COR-L47 (cell line): ENCODE results near the gene GPN3.
A peak's percentile ranks its signal among the peaks of the same experiment; 100 is the strongest.
"Not testable (repeated sequence)": the region's sequence is repeated elsewhere in the genome, so short reads cannot be mapped to it uniquely, and the experiment has no call there.

Source experiments
- DNase-seq: peaks from one replicate; lab custom pipeline; 2025; lab: John Stamatoyannopoulos, UW

The GPN3 gene

DNA sequence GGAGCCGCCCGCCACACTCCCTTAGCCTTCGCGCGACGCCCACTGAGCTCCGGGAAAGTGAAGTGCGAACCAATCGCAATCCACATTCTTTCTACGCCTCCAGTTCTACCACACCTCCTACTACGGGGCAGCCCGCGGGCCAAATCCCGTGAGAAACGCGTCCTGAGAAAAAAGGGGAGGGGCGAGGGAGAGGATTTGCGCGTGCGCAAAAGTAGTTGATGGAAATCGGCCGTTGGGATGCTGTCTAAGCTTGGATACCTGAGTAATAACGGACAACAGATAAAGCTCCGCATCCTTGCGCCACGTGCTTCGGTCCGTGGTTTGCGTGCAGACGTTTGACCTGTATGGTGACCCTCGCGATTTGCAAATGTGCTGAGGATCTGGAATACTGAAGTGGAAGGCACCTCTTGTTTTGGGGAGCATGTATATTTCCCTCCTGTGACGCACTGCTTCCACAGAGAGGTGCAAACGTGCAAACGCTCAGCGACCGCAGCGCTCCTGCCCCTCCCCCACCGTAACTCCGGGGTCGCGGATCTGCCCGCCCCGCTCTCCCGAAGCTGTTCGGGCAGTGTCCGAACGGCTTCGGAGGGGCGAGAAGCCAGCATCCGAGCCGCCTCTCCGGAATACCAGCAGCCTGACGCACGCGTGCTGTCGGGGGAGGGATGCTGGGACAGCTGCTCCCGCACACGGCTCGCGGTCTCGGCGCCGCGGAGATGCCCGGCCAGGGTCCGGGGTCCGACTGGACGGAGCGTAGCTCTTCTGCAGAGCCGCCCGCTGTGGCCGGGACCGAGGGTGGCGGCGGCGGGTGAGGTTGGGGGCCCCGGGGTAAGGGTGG is at the start of gene GPN3, which contains the start of gene FAM216A:
TSS of gene GPN3 (minus strand) at position 44 of the 835 bp plus-strand sequence. CDS start 54 bp downstream, outside the sequence.
TSS of gene FAM216A (plus strand) at position 632 of the 835 bp plus-strand sequence. CDS start at position 663, 31 bp downstream.
- DNase-seq, result peak; percentile 98

DNA sequence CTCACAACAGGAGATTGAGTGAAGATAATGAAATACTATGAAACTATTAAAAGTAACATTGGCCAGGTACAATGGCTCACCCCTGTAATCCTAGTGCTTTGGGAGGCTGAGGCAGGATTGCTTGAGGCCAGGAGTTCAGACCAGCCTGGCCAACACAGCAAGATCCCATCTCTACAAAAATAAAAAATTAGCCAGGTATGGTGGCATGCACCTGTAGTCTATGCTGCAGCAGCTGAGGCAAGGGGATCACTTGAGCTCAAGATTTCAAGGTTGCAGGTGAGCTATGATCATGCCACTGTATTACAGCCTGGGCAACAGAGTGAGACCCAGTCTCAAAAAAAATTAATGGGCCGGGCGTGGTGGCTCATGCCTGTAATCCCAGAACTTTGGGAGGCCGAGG is 48.9 kb upstream of the GPN3 start:
- no peak for DNase-seq

DNA sequence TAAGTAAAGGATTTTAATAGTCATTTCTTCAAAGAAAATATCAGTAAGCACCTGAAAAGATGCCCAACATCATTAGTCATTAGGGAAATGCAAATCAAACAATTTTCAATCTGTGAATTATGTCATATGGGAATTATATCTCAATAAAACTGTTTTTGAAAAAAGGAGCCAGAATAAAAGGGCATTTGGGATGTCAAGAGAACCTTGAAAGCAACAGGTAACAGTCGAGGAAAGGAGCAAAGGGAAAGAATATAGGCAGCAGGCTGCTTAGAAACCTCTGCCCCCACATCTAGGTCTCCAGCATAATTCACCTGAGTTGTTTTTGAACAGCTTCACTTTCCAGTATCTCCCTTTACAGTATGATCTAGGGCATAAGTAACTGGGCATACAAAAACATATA is 46.3 kb upstream of the GPN3 start:
- no peak for DNase-seq

DNA sequence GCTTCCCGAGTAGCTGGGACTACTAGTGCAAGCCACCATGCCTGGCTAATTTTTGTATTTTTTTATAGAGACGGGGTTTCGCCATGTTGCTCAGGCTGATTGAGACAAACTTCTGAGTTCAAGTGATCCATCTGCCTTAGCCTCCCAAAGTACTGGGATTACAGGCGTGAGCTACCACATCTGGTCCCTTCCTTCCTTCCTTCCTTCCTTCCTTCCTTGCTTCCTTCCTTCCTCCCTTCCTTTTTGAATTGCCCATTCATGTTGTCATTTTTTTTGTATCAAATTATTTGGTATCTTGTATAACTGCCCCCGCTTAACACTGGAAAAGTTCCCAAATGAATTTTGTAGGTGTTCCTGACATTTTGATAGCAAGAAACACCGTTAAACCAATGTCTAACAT is 45.8 kb upstream of the GPN3 start:
- DNase-seq, result no peak

DNA sequence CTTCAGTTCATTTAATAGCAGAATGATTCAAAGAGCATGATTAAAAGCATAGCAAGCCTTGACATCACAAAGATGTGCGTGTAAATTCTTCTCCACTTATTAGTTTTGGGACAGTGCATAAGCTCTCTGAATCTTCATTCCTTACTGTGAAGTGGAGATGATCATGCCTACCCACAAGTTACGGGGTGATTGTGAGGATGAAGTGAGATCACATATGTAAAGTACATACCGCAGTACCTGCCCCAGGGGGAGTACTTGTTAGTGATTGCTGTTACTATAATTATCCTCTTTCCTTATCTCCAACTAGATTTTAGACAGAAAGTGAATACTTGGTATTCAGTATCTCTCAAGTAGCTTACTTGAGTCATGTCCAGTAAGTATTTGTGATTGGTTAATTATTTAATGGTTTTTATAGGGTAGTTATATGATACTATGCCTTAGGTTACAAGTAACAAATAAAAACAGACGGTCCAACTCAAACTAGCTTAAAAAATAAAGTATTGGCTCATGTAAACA is 40.1 kb upstream of the GPN3 start:
- no peak for DNase-seq

DNA sequence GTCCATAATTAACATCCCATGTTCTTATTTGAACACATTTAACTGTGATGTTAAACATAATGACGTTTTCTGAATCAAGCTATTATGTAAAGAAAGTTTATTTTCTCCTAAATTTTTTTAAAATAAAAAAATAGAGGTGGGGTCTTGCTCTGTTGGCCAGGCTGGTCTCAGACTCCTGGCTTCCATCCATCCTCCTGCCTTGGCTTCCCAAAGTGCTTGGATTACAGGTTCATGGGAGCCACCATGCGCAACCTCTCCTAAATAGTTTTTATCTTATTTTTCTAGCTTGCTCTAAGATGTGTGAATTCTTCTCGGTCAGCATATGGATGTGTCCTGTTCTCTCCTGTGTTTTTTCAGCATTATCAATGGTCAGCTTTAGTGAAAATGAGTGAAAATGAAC is 37.3 kb upstream of the GPN3 start:
- no peak for DNase-seq

DNA sequence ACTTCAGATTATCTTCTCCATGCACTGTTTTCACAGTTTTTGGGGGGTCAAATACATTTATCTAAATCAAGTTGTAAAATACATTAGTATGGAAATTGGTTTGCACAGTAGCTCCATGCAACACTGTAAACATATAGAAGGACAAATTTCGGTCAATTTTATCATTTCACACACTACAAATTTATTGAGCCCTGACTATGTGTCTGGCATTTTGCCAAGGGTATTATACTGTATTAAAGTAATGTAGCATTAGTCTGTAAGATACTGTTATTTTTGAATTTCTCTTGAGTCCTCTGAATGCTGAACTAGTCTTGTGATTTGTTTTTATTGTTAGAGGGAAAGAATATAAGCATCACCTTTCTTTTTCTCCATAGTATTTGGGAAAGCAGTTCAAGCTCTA is 35.4 kb upstream of the GPN3 start:
- no peak for DNase-seq

DNA sequence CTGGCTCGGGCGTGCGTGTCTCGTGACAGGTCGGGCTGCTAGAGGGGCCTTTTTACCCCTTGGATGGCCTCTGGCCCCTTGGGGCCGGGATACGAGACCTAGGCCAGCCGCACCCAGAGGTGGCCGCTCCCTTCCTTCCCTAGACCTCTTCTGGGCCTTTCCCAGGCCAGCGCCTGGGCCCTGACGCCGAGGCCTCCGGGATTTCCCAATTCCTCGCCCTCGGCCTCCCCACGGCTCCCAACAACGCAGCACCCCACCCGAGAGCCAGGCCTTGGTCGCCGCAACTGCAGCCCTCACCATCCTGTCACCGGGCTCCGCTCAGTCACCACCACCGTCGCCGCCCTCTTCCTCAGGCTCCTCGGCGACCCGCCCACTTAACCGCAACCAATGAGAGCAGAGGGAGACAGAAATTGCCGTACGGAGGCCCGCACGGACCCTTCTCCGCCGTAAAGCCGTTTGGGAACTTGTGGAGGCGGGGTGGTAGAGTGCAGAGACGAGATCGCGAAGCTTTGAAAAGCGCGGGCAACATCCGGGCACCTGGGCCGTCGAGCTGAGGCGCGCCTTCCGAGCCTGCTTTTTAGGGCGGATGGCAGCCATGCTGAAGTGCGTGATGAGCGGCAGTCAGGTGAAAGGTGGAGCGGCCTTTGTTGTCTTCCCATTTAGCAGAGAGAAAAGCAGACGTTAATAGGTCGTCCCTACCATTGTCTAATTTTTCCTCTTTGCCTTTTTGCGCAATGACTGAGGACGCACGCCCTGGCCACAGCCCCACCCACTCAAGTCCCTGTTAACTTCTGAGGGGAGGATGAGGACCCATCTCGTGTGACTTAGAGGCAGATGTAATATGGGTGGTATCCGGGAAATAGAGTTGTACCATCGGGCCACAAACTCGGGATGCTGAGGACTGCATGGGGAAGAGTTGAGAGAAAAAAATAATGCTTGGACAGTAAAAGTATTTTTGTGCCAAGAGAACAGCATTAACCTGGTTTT is 34.0 kb upstream of the GPN3 start, which contains the start of the genes RAD9B and VPS29:
TSS of gene RAD9B (plus strand) at position 580 of the 987 bp plus-strand sequence. CDS start at position 587, 7 bp downstream.
TSS of gene VPS29 (minus strand) at position 360 of the 987 bp plus-strand sequence. CDS start at position 300, 60 bp downstream.
- DNase-seq, result peak; percentile 98

DNA sequence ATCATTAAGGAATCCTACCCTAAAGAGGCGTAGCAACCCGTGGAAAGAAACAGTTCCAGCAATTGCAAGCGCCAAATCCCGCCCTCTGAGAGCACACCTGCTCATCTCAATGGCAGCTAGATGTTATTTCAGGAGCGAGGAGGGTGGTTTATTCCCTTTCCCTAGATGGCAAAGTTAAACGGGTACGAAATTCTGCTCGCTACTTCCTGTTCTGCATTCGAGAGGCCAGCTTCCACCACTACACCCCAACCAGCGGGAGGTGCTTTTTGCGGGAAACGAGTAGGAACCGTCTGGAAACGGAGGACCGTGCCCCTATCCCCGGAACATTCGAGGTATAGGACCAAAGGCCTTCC is 33.3 kb upstream of the GPN3 start:
- peak; percentile 51 for DNase-seq

DNA sequence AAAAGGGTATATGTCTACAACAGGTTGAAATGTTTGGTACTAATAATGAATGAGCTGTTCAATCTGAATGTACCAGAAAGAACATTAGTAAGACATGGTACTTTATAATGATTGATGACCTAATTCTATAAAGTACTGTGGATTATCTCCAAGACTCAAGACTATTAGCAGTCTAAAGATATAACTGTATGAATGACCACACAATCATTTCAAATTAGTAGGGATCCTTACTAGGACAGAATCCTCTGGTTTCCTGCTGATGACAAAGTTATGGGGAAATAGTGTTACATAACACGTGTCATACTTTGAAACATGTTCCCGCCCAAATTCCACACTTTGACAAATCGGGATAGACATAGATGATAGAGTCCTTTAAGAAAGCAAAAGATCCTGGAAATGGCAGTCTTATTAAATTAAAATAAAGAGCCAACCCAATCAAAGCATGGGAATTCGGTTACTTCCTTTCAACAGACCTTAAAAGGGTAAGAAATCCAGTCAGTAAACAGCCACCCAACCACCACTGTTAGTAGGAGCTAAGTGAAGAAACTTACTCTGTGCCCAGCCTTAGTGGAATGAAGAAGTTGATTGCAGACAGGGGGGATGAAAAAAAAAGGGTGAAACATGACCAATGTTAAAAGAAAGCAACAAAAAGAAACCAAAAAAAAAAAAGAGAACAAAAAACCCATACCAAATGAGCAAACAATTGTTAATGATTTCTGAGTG is 31.1 kb upstream of the GPN3 start:
- no peak for DNase-seq

DNA sequence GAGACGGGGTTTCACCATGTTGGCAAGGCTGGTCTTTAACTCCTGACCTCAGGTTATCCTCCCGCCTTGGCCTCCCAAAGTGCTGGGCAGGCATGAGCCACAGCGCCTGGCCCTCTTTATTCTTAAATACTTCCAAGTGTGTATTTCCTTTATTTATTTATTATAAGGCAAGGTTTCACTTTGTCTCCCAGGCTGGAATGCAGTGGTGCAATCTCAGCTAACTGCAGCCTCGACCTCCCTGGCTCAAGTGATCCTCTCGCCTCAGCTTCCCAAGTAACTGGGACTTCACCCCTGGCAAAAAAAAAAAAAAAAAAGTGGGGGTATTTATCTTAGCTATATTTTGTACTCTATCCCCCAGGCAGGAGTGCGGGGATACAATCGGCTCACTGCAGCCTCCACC is 7.4 kb upstream of the GPN3 start:
- DNase-seq, result no peak

DNA sequence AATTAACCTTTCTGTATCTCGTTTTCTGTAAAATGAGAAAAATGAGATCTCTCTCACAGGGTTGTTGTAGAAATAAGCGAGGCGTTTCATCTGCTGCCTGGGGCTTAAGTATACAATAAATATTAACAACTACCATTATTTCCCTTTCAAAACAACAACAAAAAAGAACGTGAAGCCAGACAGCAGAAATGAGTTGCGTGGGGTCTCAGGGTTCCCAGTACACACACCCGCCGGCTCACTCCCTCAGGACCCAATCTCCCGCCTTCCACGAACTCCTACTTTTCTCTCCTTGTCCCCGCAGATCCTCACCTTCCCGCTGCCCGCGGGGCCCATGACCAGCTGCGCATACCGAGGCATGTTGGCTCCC is 227 bp downstream of the GPN3 start:
- DNase-seq, result no peak

DNA sequence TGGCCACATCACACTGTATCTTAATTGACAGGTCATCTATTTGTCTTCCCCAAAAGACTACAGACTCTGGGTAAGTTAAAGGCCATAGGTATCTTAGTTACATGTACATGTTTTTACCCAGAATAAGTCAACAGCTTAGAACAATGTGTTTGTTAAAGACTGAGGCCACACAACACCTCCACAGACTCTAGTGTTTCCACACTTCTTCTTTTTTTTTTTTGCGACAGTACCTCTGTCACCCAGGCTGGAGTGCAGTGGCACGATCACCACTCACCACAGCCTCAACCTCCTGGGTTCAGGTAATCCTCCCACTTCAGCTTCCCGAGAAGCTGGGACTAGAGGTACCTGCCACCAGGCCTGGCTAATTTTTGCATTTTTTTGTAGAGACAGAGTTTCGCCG is 1.3 kb downstream of the GPN3 start:
- no peak for DNase-seq

DNA sequence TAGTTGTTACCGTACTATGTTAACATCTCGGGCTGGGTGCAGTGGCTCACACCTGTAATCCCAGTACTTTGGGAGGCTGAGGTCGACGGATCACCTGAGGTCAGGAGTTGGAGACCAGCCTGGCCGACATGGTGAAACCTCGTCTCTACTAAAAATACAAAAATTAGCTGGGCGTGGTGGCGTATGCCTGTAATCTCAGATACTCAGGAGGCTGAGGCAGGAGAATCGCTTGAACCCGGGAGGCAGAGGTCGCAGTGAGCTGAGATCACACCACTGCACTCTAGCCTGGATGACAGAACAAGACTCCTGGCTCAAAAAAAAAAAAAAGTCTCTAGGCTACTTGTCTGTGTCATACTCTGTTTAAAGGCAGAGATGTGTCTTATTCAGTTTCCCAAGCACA is 2.3 kb downstream of the GPN3 start:
- DNase-seq, result not testable (repeated sequence)

DNA sequence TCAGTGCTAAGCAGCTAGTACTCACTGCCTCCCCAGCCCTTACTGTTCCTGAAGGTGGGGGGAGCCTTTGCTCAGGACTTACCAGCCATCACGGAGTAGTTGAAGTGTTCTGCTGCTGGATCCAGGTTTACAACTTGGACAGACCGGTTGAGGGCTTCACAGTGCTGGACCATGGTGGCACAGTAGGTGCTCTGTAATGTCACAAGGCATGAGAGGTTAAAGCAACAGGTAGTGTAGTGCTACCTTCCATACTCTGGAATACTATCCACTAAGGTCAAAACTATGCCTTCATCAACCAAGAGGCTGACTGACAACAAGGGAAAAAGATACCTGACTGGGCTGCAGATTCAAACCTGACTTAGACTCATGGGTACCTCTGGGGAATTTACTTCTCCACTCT is 3.0 kb downstream of the GPN3 start:
- no peak for DNase-seq

DNA sequence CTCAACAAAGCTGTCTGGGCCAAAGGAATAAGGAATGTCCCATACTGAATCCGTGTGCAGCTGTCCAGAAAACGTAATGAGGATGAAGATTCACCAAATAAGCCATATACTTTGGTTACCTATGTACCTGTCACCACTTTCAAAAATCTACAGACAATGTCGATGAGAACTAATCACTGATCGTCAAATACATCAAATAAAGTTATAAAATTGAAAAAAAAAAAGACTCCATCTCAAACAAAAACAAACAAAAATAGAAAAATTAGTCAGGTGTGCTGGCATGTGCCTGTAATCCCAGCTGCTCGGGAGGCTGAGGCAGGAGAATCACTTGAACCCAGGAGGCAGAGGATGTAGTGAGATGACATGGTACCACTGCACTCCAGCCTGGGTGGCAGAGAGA is 6.9 kb downstream of the GPN3 start:
- not testable (repeated sequence) for DNase-seq

DNA sequence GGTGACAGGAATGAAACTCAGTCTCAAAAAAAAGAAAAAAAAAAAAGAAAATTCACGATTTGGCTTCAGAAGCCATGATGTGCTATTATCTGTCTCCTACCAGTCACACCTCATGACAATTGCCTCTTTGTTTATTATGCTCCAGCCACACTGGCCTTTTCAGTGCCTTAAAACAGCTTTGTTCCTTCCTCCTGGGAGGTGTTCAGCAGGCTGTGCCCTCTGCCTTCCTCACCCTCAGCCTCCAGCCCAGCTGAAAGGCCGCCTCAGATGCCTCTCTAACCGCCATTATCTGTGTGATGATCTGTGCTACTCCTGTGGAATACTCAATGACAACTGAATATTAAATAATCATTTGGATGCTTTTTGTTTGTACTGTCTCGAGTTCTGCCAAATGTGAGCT is 9.3 kb downstream of the GPN3 start:
- no peak for DNase-seq

DNA sequence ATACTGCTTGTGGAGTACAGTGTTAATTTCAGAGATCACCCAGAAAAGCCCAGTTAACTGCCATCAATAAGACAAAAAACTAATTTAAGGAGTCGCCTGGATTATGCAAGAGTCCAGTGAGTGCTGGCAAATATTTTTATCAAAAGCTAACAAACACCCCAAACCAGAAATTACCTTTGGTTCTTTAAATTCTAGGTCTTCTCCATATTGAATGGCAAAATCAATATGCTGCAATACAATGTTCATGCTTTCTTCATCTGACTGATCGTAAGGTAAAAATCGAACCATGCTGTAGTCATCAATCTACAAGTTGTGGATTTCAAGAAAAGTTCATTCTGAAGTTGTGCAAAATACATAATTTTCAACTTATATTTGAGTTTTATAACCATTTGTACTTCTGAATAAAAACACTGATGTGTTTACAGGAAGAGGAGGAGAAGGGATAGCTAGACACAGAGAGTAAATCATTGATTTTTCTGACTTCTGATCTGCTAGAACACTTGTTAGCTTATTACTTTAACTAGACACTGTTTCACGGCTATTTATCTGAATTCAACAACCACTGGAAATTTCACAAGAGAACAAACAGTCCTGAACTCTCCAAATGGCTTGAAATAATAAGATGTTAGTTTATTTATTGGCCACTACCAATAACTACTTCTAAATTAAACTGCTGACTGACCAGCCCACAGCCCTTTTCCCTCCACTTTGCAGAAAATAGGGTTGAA is 14.3 kb downstream of the GPN3 start:
- no peak for DNase-seq

DNA sequence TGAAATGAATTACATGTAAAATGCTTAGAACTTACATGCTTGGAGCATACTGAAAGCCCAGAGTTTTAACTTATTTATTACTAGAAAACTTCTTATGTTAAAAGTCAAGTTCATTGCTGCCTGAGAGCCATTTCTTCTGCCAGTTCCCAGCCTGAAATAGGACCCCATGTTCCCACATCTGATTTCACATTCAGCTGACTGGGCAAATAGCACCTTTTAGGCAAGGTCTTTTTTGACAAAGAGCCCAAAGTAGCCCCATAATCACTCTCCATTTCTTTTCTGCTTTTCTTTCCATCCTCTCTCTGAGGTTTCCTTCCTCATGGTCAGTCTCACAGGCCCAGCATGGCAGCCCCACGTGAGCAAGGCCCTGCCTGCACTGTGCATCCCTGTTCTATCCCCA is 16.8 kb downstream of the GPN3 start:
- no peak for DNase-seq

DNA sequence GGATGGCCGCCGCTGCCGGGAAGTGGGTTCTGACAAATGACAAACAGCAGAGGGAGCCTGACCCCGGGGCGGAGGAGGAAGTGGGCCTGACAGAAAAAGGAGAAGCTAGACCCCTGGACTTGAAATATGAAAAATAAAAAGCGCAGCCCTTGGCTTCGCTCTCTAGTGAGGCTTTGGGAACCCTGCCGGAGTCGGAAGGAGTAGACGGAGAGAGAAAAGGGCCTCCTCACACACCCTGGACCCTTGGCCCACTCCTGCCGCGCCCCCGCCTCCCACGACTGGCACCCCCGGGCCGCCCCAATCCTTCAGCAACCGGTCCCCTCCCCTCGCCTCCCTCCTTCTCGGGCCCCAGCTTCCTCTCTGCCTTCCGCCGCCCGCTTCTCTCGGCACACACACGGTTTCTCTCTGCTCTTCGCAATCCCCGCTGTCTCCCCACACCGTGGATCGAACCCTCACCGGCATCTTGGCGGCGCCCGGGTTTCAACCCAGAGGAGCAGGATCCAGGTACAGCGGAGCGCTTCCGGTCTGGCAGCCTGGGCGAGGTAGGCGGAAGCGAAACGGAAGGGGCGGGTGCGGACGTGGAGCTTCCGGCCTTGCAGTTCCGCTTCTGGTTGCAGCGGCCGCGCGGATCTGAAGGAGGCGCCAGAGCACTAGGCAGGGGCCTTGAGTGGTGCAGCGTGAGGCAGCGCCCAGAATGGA is 18.1 kb downstream of the GPN3 start, which contains the start of gene ARPC3:
TSS of gene ARPC3 (minus strand) at position 539 of the 699 bp plus-strand sequence. CDS start at position 462, 77 bp downstream.
- peak; percentile 91 for DNase-seq
